Large intestine (tissue), 3 donors: ENCODE measurements around the gene ACADM. TPM values are rescaled to one million over a fixed set of nuclear protein-coding genes. Genes with fewer than 3 reads are reported as not detected.
"Not testable (repeated sequence)": the region's sequence is repeated elsewhere in the genome, so short reads cannot be mapped to it uniquely, and the experiment has no call there.

Experiments
- DNase-seq, 2 donors: peaks; one replicate each; pipeline versions ENCODE4 v3.0.0 to v3.0.0-alpha.2; 2013
- H3K27ac ChIP-seq: one replicate; pipeline ENCODE4 v1.5.1; 2013; ENCODE audit warnings: low read length
- H3K27me3 ChIP-seq: 2 replicates; pipeline ENCODE4 v1.6.1; 2013; ENCODE audit warnings: low read length; ENCODE audit not compliant: control insufficient read depth, insufficient read depth
- H3K36me3 ChIP-seq: 2 replicates; pipeline ENCODE4 v1.6.1; 2013; ENCODE audit warnings: low read length; ENCODE audit not compliant: control insufficient read depth, insufficient read depth
- H3K4me1 ChIP-seq: one replicate; pipeline ENCODE4 v1.6.1; 2013; ENCODE audit warnings: low read length; ENCODE audit not compliant: control insufficient read depth, insufficient read depth
- H3K4me3 ChIP-seq: one replicate; pipeline ENCODE4 v1.5.1; 2013; ENCODE audit warnings: low read length
- H3K9me3 ChIP-seq: one replicate; pipeline ENCODE4 v1.6.1; 2013; ENCODE audit warnings: mild to moderate bottlenecking, low read depth, low read length, moderate library complexity; ENCODE audit not compliant: control insufficient read depth
- WGBS: methylation state at CpG from one replicate; pipeline ENCODE4 v1.1.5; 2013; ENCODE audit warnings: low lambda C conversion rate; ENCODE audit not compliant: insufficient coverage; 5-methylcytosine and 5-hydroxymethylcytosine counted together
- polyA plus RNA-seq: library from polyadenylated mRNA; unstranded; fragments of 120-200 nt; gene quantifications from one replicate; pipeline ENCODE4 v1.2.1, GENCODE V29; 2013

ACADM gene
- polyA plus RNA-seq, 1 donor, result 63.0 TPM

GRCh38 chr1:75712306-75712705 is 12.2 kb upstream of the ACADM start:
- Histone ChIP-seq H3K4me1 (no peaks in the 10 kb centered on the region), H3K4me3 (no peak overlapping the region), H3K9me3 (no peaks in the 10 kb centered on the region), H3K27me3 (no peaks in the 10 kb centered on the region), H3K27ac (no peak overlapping the region), H3K36me3 (no peaks in the 10 kb centered on the region)
- no peak for DNase-seq

GRCh38 chr1:75719810-75720209 is 4.7 kb upstream of the ACADM start:
- no peak for DNase-seq
- no peaks in the 10 kb centered on the region for H3K36me3 ChIP-seq
- no peak overlapping the region for H3K4me3 ChIP-seq
- H3K9me3 ChIP-seq, result no peaks in the 10 kb centered on the region
- no peaks in the 10 kb centered on the region for H3K27me3 ChIP-seq
- peaks cover 13% of the 10 kb centered on the region for H3K4me1 ChIP-seq
- no peak overlapping the region for H3K27ac ChIP-seq
- no CpG with 5 or more reads among the region's 2 CpGs for WGBS

GRCh38 chr1:75720325-75720724 is 4.2 kb upstream of the ACADM start:
- H3K27me3 ChIP-seq, result no peaks in the 10 kb centered on the region
- no peaks in the 10 kb centered on the region for H3K9me3 ChIP-seq
- WGBS, result 94% methylated on average over 2 of the region's 4 CpGs
- H3K4me1 ChIP-seq, result peaks cover 13% of the 10 kb centered on the region
- DNase-seq, result no peak
- no peak overlapping the region for H3K27ac ChIP-seq
- H3K36me3 ChIP-seq, result no peaks in the 10 kb centered on the region
- H3K4me3 ChIP-seq, result no peak overlapping the region

GRCh38 chr1:75720820-75721219 is 3.7 kb upstream of the ACADM start:
- no peaks in the 10 kb centered on the region for H3K27me3 ChIP-seq
- no peaks in the 10 kb centered on the region for H3K36me3 ChIP-seq
- DNase-seq, result peak; percentile 40 to 65
- no peak overlapping the region for H3K4me3 ChIP-seq
- no peak overlapping the region for H3K27ac ChIP-seq
- peaks cover 13% of the 10 kb centered on the region for H3K4me1 ChIP-seq
- no CpG with 5 or more reads among the region's 1 CpG for WGBS
- no peaks in the 10 kb centered on the region for H3K9me3 ChIP-seq

GRCh38 chr1:75722246-75722645 is 2.3 kb upstream of the ACADM start:
- WGBS, result 100% methylated on average over 3 of the region's 8 CpGs
- peaks cover 13% of the 10 kb centered on the region for H3K4me1 ChIP-seq
- H3K36me3 ChIP-seq, H3K27ac ChIP-seq, H3K27me3 ChIP-seq, H3K9me3 ChIP-seq, H3K4me3 ChIP-seq, DNase-seq: not testable (repeated sequence)

GRCh38 chr1:75722966-75723365 is 1.5 kb upstream of the ACADM start:
- Histone ChIP-seq H3K36me3 (no peaks in the 10 kb centered on the region), H3K4me1 (peaks cover 13% of the 10 kb centered on the region), H3K9me3 (no peaks in the 10 kb centered on the region), H3K27me3 (no peaks in the 10 kb centered on the region), H3K4me3 (no peak overlapping the region), H3K27ac (no peak overlapping the region)
- no peak for DNase-seq
- 100% methylated on average over 2 of the region's 9 CpGs for WGBS

GRCh38 chr1:75723989-75724471 is 479 bp upstream of the ACADM start:
- Histone ChIP-seq H3K36me3 (no peaks in the 10 kb centered on the region), H3K27ac (peak overlapping the region; percentile 93), H3K9me3 (no peaks in the 10 kb centered on the region), H3K4me1 (peaks cover 13% of the 10 kb centered on the region), H3K4me3 (peak overlapping the region; percentile 94), H3K27me3 (no peaks in the 10 kb centered on the region)
- DNase-seq, result peak; percentile 74 to 86
- no CpG with 5 or more reads among the region's 30 CpGs for WGBS

- WGBS, result 0% methylated on average over 1 of the region's 1 CpG
- DNase-seq, result peak in 1 of 2 donors; percentile 31
- peak overlapping the region; percentile 93 for H3K27ac ChIP-seq
Measured at GRCh38 chr1:75725266-75725665, 757 bp downstream of the ACADM start.

GRCh38 chr1:75725861-75726361 is 1.4 kb downstream of the ACADM start:
- Histone ChIP-seq H3K36me3 (no peaks in the 10 kb centered on the region), H3K4me3 (peak overlapping the region; percentile 94), H3K9me3 (no peaks in the 10 kb centered on the region), H3K27ac (peak overlapping the region; percentile 93), H3K4me1 (peaks cover 7% of the 10 kb centered on the region), H3K27me3 (no peaks in the 10 kb centered on the region)
- WGBS, result 15% methylated on average over 2 of the region's 11 CpGs
- DNase-seq, result peak; percentile 75 to 90

More at GRCh38 chr1:75725266-75725665, 757 bp downstream of the ACADM start:
- no peaks in the 10 kb centered on the region for H3K9me3 ChIP-seq
- peaks cover 7% of the 10 kb centered on the region for H3K4me1 ChIP-seq
- no peaks in the 10 kb centered on the region for H3K27me3 ChIP-seq
- no peaks in the 10 kb centered on the region for H3K36me3 ChIP-seq
- H3K4me3 ChIP-seq, result peak overlapping the region; percentile 94

GRCh38 chr1:75727571-75727970 is 3.1 kb downstream of the ACADM start:
- peaks cover 2% of the 10 kb centered on the region for H3K36me3 ChIP-seq
- no peaks in the 10 kb centered on the region for H3K27me3 ChIP-seq
- DNase-seq, result no peak
- no peak overlapping the region for H3K4me3 ChIP-seq
- WGBS, result 100% methylated on average over 2 of the region's 3 CpGs
- H3K27ac ChIP-seq, result no peak overlapping the region
- no peaks in the 10 kb centered on the region for H3K9me3 ChIP-seq
- H3K4me1 ChIP-seq, result no peaks in the 10 kb centered on the region

- Histone ChIP-seq H3K27me3 (no peaks in the 10 kb centered on the region), H3K4me3 (no peak overlapping the region), H3K36me3 (peaks cover 19% of the 10 kb centered on the region), H3K9me3 (no peaks in the 10 kb centered on the region), H3K27ac (no peak overlapping the region), H3K4me1 (no peaks in the 10 kb centered on the region)
- no peak for DNase-seq
- WGBS, result no CpG with 5 or more reads among the region's 2 CpGs
Measured at GRCh38 chr1:75730432-75730831, 5.9 kb downstream of the ACADM start.
